HepG2 (cell line): ENCODE data around the gene CXCR4. TPM values are rescaled to one million over a fixed set of nuclear protein-coding genes. Genes with fewer than 3 reads are reported as not detected.

Experiments used
- ATAC-seq: fragments of 200-7000 bp; cut with Tn5 transposase; 3 replicates; pipeline ENCODE4 v1.9.1; 2020; ENCODE audit warnings: mild to moderate bottlenecking, moderate library complexity
- BruUV-seq: library from RNA; stranded (reverse); fragments of 400-500 nt; replicated peaks from 2 replicates; lab custom pipeline; 2021; lab: Mats Ljungman, UMichigan
- CTCF ChIA-PET: fragments of 300-600 bp; formaldehyde crosslinking; extraction: SDS; loops from one replicate; lab custom pipeline; 2021; ENCODE audit warnings: low total read pairs, inconsistent platforms, low intra/inter-chr PET ratio; lab: Yijun Ruan, JAX
- POLR2A ChIA-PET: fragments of 350-600 bp; sonication (Branson Sonifier 250); formaldehyde crosslinking; loops from one replicate; lab custom pipeline; 2020; ENCODE audit warnings: antibody characterized with exemption, inconsistent platforms; lab: Yijun Ruan, JAX
- DNase-seq: peaks from one replicate; pipeline ENCODE4 v3.0.0-alpha.2; 2015; ENCODE audit warnings: low spot score
- FAIRE-seq: peaks from 3 replicates; lab custom pipeline; 2011; peaks lifted over from hg19 to GRCh38; lab: Jason Lieb, UNC
- H2AFZ ChIP-seq: one replicate; pipeline ENCODE4 v1.6.1; 2011; ENCODE audit warnings: low read length, inconsistent platforms
- H3K27ac ChIP-seq: fragments of 300-600 bp; 3 replicates; pipeline ENCODE4 v1.8.0; 2011; ENCODE audit warnings: mixed run types, mild to moderate bottlenecking, mixed read lengths, low read length, inconsistent platforms; ENCODE audit not compliant: insufficient read depth; ENCODE audit errors: extremely low read length
- H3K27me3 ChIP-seq, 2 experiments: fragments of 200-600 bp in 1 of 2; 2 replicates in 1 of 2; 3 replicates in 1 of 2; pipeline versions ENCODE4 v1.6.0 to v1.8.0; 2011; ENCODE audit warnings: low read length in 2 of 2, mild to moderate bottlenecking in 2 of 2, moderate library complexity in 2 of 2, inconsistent platforms in 1 of 2; ENCODE audit not compliant: insufficient read depth in 2 of 2, control insufficient read depth in 1 of 2
- H3K36me3 ChIP-seq, 2 experiments: fragments of 200-600 bp in 1 of 2; replicated peaks in 1 of 2; 2 replicates in 1 of 2; 3 replicates in 1 of 2; pipeline versions ENCODE4 v1.5.1 to v1.8.0; 2011; ENCODE audit warnings: low read length in 2 of 2, inconsistent platforms in 1 of 2; ENCODE audit not compliant: insufficient read depth in 2 of 2, control insufficient read depth in 1 of 2
- H3K4me1 ChIP-seq: 2 replicates; pipeline ENCODE4 v1.5.1; 2012; ENCODE audit warnings: low read length, inconsistent platforms; ENCODE audit not compliant: insufficient read depth
- H3K4me2 ChIP-seq: 2 replicates; pipeline ENCODE4 v1.6.0; 2011; ENCODE audit warnings: low read depth, low read length, inconsistent platforms
- H3K4me3 ChIP-seq, 3 experiments: fragments of 200-600 bp in 1 of 3; sonication (generic), shearing (Covaris generic) in 1 of 3; replicated peaks in 1 of 3; 2 replicates each; pipeline ENCODE4 v1.5.1; 2011 to 2016; ENCODE audit warnings: low read length in 3 of 3, inconsistent platforms in 2 of 3, low read depth in 2 of 3, mild to moderate bottlenecking in 2 of 3, control low read depth in 1 of 3, mixed read lengths in 1 of 3; ENCODE audit not compliant: insufficient read depth in 1 of 3
- H3K79me2 ChIP-seq: one replicate; pipeline ENCODE4 v1.6.1; 2011; ENCODE audit warnings: low read length, inconsistent platforms; ENCODE audit not compliant: insufficient read depth
- H3K9ac ChIP-seq: 2 replicates; pipeline ENCODE4 v1.6.0; 2011; ENCODE audit warnings: mild to moderate bottlenecking, low read depth, low read length, inconsistent platforms; ENCODE audit not compliant: insufficient read depth
- H3K9me3 ChIP-seq: 2 replicates; pipeline ENCODE4 v1.5.1; 2012; ENCODE audit warnings: mild to moderate bottlenecking, low read length
- H4K20me1 ChIP-seq: 2 replicates; pipeline ENCODE4 v1.6.0; 2011; ENCODE audit warnings: inconsistent platforms, mild to moderate bottlenecking, low read length, moderate library complexity; ENCODE audit not compliant: insufficient read depth
- LCORL ChIP-seq, 2 experiments: fragments of 450-650 bp in 1 of 2; sonication (generic) in 1 of 2; formaldehyde crosslinking in 1 of 2; IDR thresholded peaks; 2 replicates each; pipeline versions ENCODE4 v1.5.0 to v1.6.1; 2017 to 2020; ENCODE audit warnings: antibody characterized with exemption in 1 of 2, missing genetic modification reagents in 1 of 2
- MAFF ChIP-seq: IDR thresholded peaks from 2 replicates; pipeline ENCODE4 v1.6.1; 2011; ENCODE audit warnings: low read depth, low read length, improper control_type of control experiment
- NBN ChIP-seq: fragments of 450-650 bp; conservative IDR thresholded peaks from 2 replicates; pipeline ENCODE4 v1.6.1; 2017
- NFKB2 ChIP-seq: sonication (generic); formaldehyde crosslinking; IDR thresholded peaks from 2 replicates; pipeline ENCODE4 v1.4.0; 2020; ENCODE audit warnings: missing genetic modification reagents, borderline replicate concordance
- ZBED4 ChIP-seq: sonication (generic); formaldehyde crosslinking; IDR thresholded peaks from 2 replicates; pipeline ENCODE4 v1.4.0; 2020; ENCODE audit warnings: missing genetic modification reagents, borderline replicate concordance
- ZBTB10 ChIP-seq: sonication (generic); formaldehyde crosslinking; IDR thresholded peaks from 2 replicates; pipeline ENCODE4 v1.4.0; 2020; ENCODE audit warnings: missing genetic modification reagents, borderline replicate concordance
- ZNF253 ChIP-seq: sonication (generic); formaldehyde crosslinking; IDR thresholded peaks from 2 replicates; pipeline ENCODE4 v1.8.0; 2022; ENCODE audit warnings: mild to moderate bottlenecking, missing genetic modification reagents, borderline replicate concordance
- ZNF329 ChIP-seq: sonication (generic); formaldehyde crosslinking; IDR thresholded peaks from 2 replicates; pipeline ENCODE4 v1.9.0; 2021; ENCODE audit warnings: low read depth, mild to moderate bottlenecking, missing genetic modification reagents
- ZNF331 ChIP-seq: sonication (generic); formaldehyde crosslinking; IDR thresholded peaks from 2 replicates; pipeline ENCODE4 v1.4.0; 2020; ENCODE audit warnings: missing genetic modification reagents
- ZNF337 ChIP-seq: sonication (generic); formaldehyde crosslinking; IDR thresholded peaks from 2 replicates; pipeline ENCODE4 v1.5.1; 2020; ENCODE audit warnings: missing genetic modification reagents, low read depth, mild to moderate bottlenecking, borderline replicate concordance
- ZNF513 ChIP-seq: sonication (generic); formaldehyde crosslinking; conservative IDR thresholded peaks from 2 replicates; pipeline ENCODE4 v1.5.0; 2020; ENCODE audit warnings: missing genetic modification reagents
- ZNF850 ChIP-seq: sonication (generic); formaldehyde crosslinking; conservative IDR thresholded peaks from 2 replicates; pipeline ENCODE4 v1.9.0; 2021; ENCODE audit warnings: mild to moderate bottlenecking, missing genetic modification reagents
- ZSCAN20 ChIP-seq: sonication (generic); formaldehyde crosslinking; IDR thresholded peaks from 2 replicates; pipeline ENCODE4 v1.4.0; 2020; ENCODE audit warnings: missing genetic modification reagents, mild to moderate bottlenecking, borderline replicate concordance
- WGBS: methylation state at CpG from one replicate; pipeline ENCODE4 v1.1.6; 2017; ENCODE audit warnings: low lambda C conversion rate; 5-methylcytosine and 5-hydroxymethylcytosine counted together
- in situ Hi-C: cut with HindIII; loops from 2 replicates; pipeline ENCODE4 v1.10.0; 2017; ENCODE audit warnings: low pct_unique_long_range_greater_than_20kb; ENCODE audit not compliant: extremely low pct_ligation_motif_present
- intact Hi-C: fragments of 100-400 bp; cut with micrococcal nuclease; formaldehyde crosslinking; loops from one replicate; pipeline ENCODE4 v1.10.0; 2022; ENCODE audit not compliant: unreplicated experiment
- polyA plus RNA-seq, 8 experiments: library from polyadenylated mRNA; depleted of rRNA in 3 of 8; stranded (reverse) in 7 of 8; unstranded in 1 of 8; fragments of >200 nt; fragmentation: Illumina TruSeq in 4 of 8; extraction: Trizol in 4 of 8; gene quantifications; 2 replicates each; pipeline versions ENCODE4 v1.2.1 to v1.2.3, GENCODE V29; 2011 to 2016; ENCODE audit warnings: low read depth in 4 of 8, missing spikeins in 1 of 8, mixed read lengths in 1 of 8; ENCODE audit not compliant: insufficient read depth in 1 of 8
- total RNA-seq, 5 experiments: library from RNA; depleted of rRNA; stranded (reverse); fragments of >200 nt; fragmentation: Illumina TruSeq; extraction: Trizol; gene quantifications; 2 replicates each; pipeline ENCODE4 v1.2.3, GENCODE V29; 2016; ENCODE audit warnings: low read depth in 1 of 5

The CXCR4 gene
- total and polyA plus RNA-seq, 2 of the 13 experiments (the other 11 are each of a cell fraction or from before 2014, with no cell fraction given): 0.34 to 0.55 TPM

- DNase-seq (no peak), FAIRE-seq (no peak)
- H2AFZ ChIP-seq: no peak overlapping the region
- TF ChIP-seq ZNF253 (CRISPR knock-in tag): no peak
- no peak for TF ChIP-seq ZNF337 (CRISPR knock-in tag)
- no peak for TF ChIP-seq ZNF513 (CRISPR knock-in tag)
- no peak for TF ChIP-seq NFKB2 (CRISPR knock-in tag)
- TF ChIP-seq LCORL (IDR thresholded peaks at IDR 0.05): no peak
- no peak for TF ChIP-seq LCORL (CRISPR knock-in tag; IDR thresholded peaks at IDR 0.05)
- no peak for TF ChIP-seq ZBTB10
- no peak for TF ChIP-seq ZNF850 (CRISPR knock-in tag)
- TF ChIP-seq MAFF: no peak
- no peak for TF ChIP-seq NBN
- no peak for TF ChIP-seq ZNF331
- TF ChIP-seq ZNF329 (CRISPR knock-in tag): no peak
- no peak for TF ChIP-seq ZSCAN20 (CRISPR knock-in tag)
- TF ChIP-seq ZBED4 (CRISPR knock-in tag): no peak
These were observed 1.1 kb upstream of the CXCR4 start for GRCh38 chr2:136118819-136119716.

More at GRCh38 chr2:136118819-136119716, 1.1 kb upstream of the CXCR4 start:
- ChIA-PET POLR2A (no interaction called here), CTCF (no interaction called here)
- Histone ChIP-seq H3K4me3 (no peak overlapping the region), H3K9ac (no peak overlapping the region), H3K4me1 (peaks cover 8% of the 10 kb centered on the region; the same call in 1 of the 2 replicates), H3K27me3 (peaks cover 0 to 62% of the 10 kb centered on the region in 2 experiments; a peak in 4 of 5 replicates), H3K79me2 (no peaks in the 10 kb centered on the region), H3K36me3 (no peaks in the 10 kb centered on the region), H3K4me2 (no peak overlapping the region), H3K27ac (no peak overlapping the region), H4K20me1 (no peaks in the 10 kb centered on the region), H3K9me3 (no peaks in the 10 kb centered on the region)
- ATAC-seq: no peak
- BruUV-seq: no TSS peak
- intact Hi-C loops: no loop called here
- WGBS: 61% methylated on average over 41 of the region's 52 CpGs
- in situ Hi-C loops: no loop called here
